Sigmoid colon (tissue), 7 donors: ENCODE results near the gene SLC22A3. TPM values are rescaled to one million over a fixed set of nuclear protein-coding genes. Genes with fewer than 3 reads are reported as not detected.

Experiments
- DNase-seq: peaks from one replicate; pipeline ENCODE4 v3.0.0-alpha.2; 2019
- H3K27ac ChIP-seq, 4 donors: fragments of 200-600 bp; sonication (generic); one replicate each; pipeline ENCODE4 v1.5.1; 2016 to 2019; ENCODE audit warnings: mild to moderate bottlenecking in 1 of 4
- H3K27me3 ChIP-seq, 3 donors: fragments of 200-600 bp; sonication (generic); one replicate each; pipeline ENCODE4 v1.5.1; 2019; ENCODE audit warnings: mild to moderate bottlenecking in 1 of 3
- H3K36me3 ChIP-seq, 4 donors: fragments of 200-600 bp; sonication (generic); one replicate each; pipeline ENCODE4 v1.5.1; 2016 to 2019
- H3K4me1 ChIP-seq, 4 donors: fragments of 200-600 bp; sonication (generic); one replicate each; pipeline ENCODE4 v1.5.1; 2017 to 2019
- H3K4me3 ChIP-seq, 4 donors: fragments of 200-600 bp; sonication (generic); one replicate each; pipeline ENCODE4 v1.5.1; 2017 to 2019; ENCODE audit warnings: mild to moderate bottlenecking in 2 of 4, moderate library complexity in 1 of 4
- H3K9me3 ChIP-seq, 4 donors: fragments of 200-600 bp in 3 of 4; sonication (generic) in 3 of 4; one replicate each; pipeline versions ENCODE4 v1.5.1 to v1.6.1; 2013 to 2019
- CTCF ChIP-seq, 4 experiments: fragments of 450-650 bp in 3 of 4; fragments of 200-600 bp in 1 of 4; IDR thresholded peaks; one replicate each; pipeline ENCODE4 v1.5.1; 2016 to 2019; ENCODE audit warnings: antibody characterized with exemption in 4 of 4, mild to moderate bottlenecking in 3 of 4, moderate library complexity in 2 of 4
- EP300 ChIP-seq, 4 donors: sonication (generic); formaldehyde crosslinking; IDR thresholded peaks; one replicate each; pipeline ENCODE4 v1.6.1; 2017; ENCODE audit warnings: antibody characterized with exemption in 4 of 4
- POLR2A ChIP-seq, 2 donors: fragments of 450-650 bp; IDR thresholded peaks; one replicate each; pipeline ENCODE4 v1.6.1; 2016; ENCODE audit warnings: antibody characterized with exemption in 2 of 2, mild to moderate bottlenecking in 2 of 2, moderate library complexity in 2 of 2
- POLR2AphosphoS5 ChIP-seq, 4 donors: sonication (generic); formaldehyde crosslinking; IDR thresholded peaks; one replicate each; pipeline ENCODE4 v1.6.1; 2017; ENCODE audit warnings: antibody characterized with exemption in 4 of 4
- WGBS, 2 donors: extraction: QIAGEN DNeasy Blood & Tissue Kit; methylation state at CpG; one replicate each; pipeline ENCODE4 v1.1.7; 2013; 5-methylcytosine and 5-hydroxymethylcytosine counted together
- intact Hi-C: fragments of 100-400 bp; cut with DNase I; formaldehyde crosslinking; loops from one replicate; pipeline ENCODE4 v1.15.1; 2023
- polyA plus RNA-seq, 3 donors: library from polyadenylated mRNA; stranded (reverse); fragments of 200-250 nt; gene quantifications; one replicate each; pipeline ENCODE4 v1.2.3, GENCODE V29; 2013
- total RNA-seq, 4 donors: library from RNA; depleted of rRNA; stranded (reverse); fragments of >200 nt; gene quantifications; one replicate each; pipeline ENCODE4 v1.1.0, GENCODE V29; 2016
- donor health status: healthy with polysubstance abuse.
- donor health status: Bipolar disorder and iron deficiency.
- donor health status: healthy.

SLC22A3 gene
- total and polyA plus RNA-seq, 7 donors, result 0.23 to 26.3 (median 13.6) TPM

- H3K27me3 ChIP-seq, result no peaks in the 10 kb centered on the region
- 92 to 93% methylated on average over 4 of the region's 4 CpGs for WGBS, 2 donors
- no peak overlapping the region for H3K4me3 ChIP-seq
- H3K27ac ChIP-seq, result peak overlapping the region in 2 of 4 donors; percentile 13 to 31
- TF ChIP-seq EP300 (IDR thresholded peaks at IDR 0.05), result no peak
- no peak for TF ChIP-seq POLR2AphosphoS5 (IDR thresholded peaks at IDR 0.05)
- no peak for TF ChIP-seq CTCF (IDR thresholded peaks at IDR 0.05)
- no peak for TF ChIP-seq POLR2A (IDR thresholded peaks at IDR 0.05)
- no peaks in the 10 kb centered on the region for H3K36me3 ChIP-seq
- intact Hi-C loops, result loop anchor here (10.0 kb wide), 1 partner anchor 213 kb away; no protein-coding TSS in a partner anchor
- H3K9me3 ChIP-seq, result no peaks in the 10 kb centered on the region
- DNase-seq, result no peak
- H3K4me1 ChIP-seq, result peaks cover 0 to 16% (median 9%) of the 10 kb centered on the region in 4 donors
Observed at GRCh38 chr6:160437775-160438174, 89.6 kb downstream of the SLC22A3 start.

- intact Hi-C loops, result loop anchor here (10.0 kb wide), 1 partner anchor 214 kb away; no protein-coding TSS in a partner anchor
- H3K27ac ChIP-seq, result peak overlapping the region in 2 of 4 donors; percentile 13 to 31
- no peaks in the 10 kb centered on the region for H3K9me3 ChIP-seq
- no peaks in the 10 kb centered on the region for H3K27me3 ChIP-seq
- H3K36me3 ChIP-seq, result no peaks in the 10 kb centered on the region
- H3K4me1 ChIP-seq, result peaks cover 0 to 16% (median 9%) of the 10 kb centered on the region in 4 donors
- 73 to 84% methylated on average over 4 of the region's 4 CpGs for WGBS, 2 donors
- H3K4me3 ChIP-seq, result no peak overlapping the region
- no peak for TF ChIP-seq CTCF (IDR thresholded peaks at IDR 0.05)
- TF ChIP-seq POLR2AphosphoS5 (IDR thresholded peaks at IDR 0.05), result peak in 2 of 4 donors; percentile 50 to 76
- no peak for DNase-seq
Observed at GRCh38 chr6:160438481-160438880, 90.3 kb downstream of the SLC22A3 start.

- Histone ChIP-seq H3K27ac (no peak overlapping the region), H3K4me1 (peaks cover 0 to 16% (median 9%) of the 10 kb centered on the region in 4 donors), H3K9me3 (no peaks in the 10 kb centered on the region), H3K36me3 (no peaks in the 10 kb centered on the region), H3K4me3 (no peak overlapping the region), H3K27me3 (no peaks in the 10 kb centered on the region)
- intact Hi-C loops, result loop anchor here (10.0 kb wide), 1 partner anchor 215 kb away; no protein-coding TSS in a partner anchor
- TF ChIP-seq POLR2AphosphoS5 (IDR thresholded peaks at IDR 0.05) (no peak), EP300 (IDR thresholded peaks at IDR 0.05) (no peak), POLR2A (IDR thresholded peaks at IDR 0.05) (no peak), CTCF (IDR thresholded peaks at IDR 0.05) (no peak)
- 60 to 70% methylated on average over 5 of the region's 5 CpGs for WGBS, 2 donors
- no peak for DNase-seq
Observed at GRCh38 chr6:160439751-160440150, 91.6 kb downstream of the SLC22A3 start.

- no peaks in the 10 kb centered on the region for H3K27me3 ChIP-seq
- no peak for DNase-seq
- H3K36me3 ChIP-seq, result no peaks in the 10 kb centered on the region
- peaks cover 0 to 16% (median 9%) of the 10 kb centered on the region in 4 donors for H3K4me1 ChIP-seq
- no peak overlapping the region for H3K27ac ChIP-seq
- no peaks in the 10 kb centered on the region for H3K9me3 ChIP-seq
- no peak overlapping the region for H3K4me3 ChIP-seq
- WGBS, 2 donors, result 89 to 91% methylated on average over 5 of the region's 5 CpGs
- TF ChIP-seq POLR2AphosphoS5 (IDR thresholded peaks at IDR 0.05) (no peak), POLR2A (IDR thresholded peaks at IDR 0.05) (no peak), EP300 (IDR thresholded peaks at IDR 0.05) (no peak), CTCF (IDR thresholded peaks at IDR 0.05) (no peak)
- intact Hi-C loops, result no loop called here
Observed at GRCh38 chr6:160442151-160442550, 94.0 kb downstream of the SLC22A3 start.

GRCh38 chr6:160445130-160445529 is 97.0 kb downstream of the SLC22A3 start:
- intact Hi-C loops, result no loop called here
- DNase-seq, result no peak
- Histone ChIP-seq H3K27ac (no peak overlapping the region), H3K27me3 (no peaks in the 10 kb centered on the region), H3K4me3 (no peak overlapping the region), H3K36me3 (no peaks in the 10 kb centered on the region), H3K4me1 (no peaks in the 10 kb centered on the region), H3K9me3 (no peaks in the 10 kb centered on the region)
- WGBS, 2 donors, result 87 to 89% methylated on average over 2 of the region's 2 CpGs
- TF ChIP-seq POLR2A (IDR thresholded peaks at IDR 0.05) (no peak), CTCF (IDR thresholded peaks at IDR 0.05) (no peak), POLR2AphosphoS5 (IDR thresholded peaks at IDR 0.05) (no peak), EP300 (IDR thresholded peaks at IDR 0.05) (no peak)
